GM21717 (cell line): ENCODE measurements around the gene SLC24A5.

Source experiments
- ATAC-seq: cut with Tn5 transposase; IDR thresholded peaks from one replicate; pipeline ENCODE4 v1.9.1; 2021; ENCODE audit warnings: mild to moderate bottlenecking, moderate library complexity; ENCODE audit not compliant: unreplicated experiment

The SLC24A5 gene

DNA sequence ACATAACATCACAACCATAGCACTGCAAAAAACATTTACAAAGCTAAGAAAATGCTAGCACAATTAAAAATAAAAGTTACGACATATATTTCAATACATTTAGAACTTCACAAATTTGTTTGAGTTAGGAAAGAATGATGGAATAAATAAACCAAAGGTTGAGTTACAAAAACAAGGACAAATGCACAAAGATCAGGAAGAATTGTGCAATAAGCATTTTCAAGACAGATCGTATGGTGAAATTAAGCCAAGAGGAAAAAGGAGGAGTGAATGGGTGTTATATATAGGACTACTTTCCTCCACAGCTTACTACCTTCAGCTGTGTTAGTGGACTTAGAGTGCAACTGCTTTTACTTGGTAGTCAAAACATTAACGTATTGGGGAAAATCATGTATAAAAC lies 64.7 kb downstream of the SLC24A5 start:
- ATAC-seq, result no peak

DNA sequence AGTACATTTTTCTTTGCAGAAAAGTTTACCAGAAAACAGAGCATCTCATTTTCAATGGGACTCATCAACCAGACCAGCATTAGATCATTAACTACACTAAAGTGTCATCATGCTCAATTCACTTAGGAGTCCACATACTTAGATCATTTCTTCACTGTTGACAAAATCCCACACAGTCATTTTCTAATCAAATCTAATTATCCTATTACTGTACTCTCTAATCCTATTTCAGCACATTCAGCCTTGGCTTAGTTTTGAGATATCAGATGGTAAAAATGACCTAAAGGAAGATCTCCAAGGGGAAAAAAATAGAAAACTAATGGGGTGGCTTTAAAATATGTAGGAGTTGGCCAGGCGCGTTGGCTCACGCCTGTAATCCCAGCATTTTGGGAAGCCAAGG lies 65.5 kb downstream of the SLC24A5 start:
- ATAC-seq, result no peak

DNA sequence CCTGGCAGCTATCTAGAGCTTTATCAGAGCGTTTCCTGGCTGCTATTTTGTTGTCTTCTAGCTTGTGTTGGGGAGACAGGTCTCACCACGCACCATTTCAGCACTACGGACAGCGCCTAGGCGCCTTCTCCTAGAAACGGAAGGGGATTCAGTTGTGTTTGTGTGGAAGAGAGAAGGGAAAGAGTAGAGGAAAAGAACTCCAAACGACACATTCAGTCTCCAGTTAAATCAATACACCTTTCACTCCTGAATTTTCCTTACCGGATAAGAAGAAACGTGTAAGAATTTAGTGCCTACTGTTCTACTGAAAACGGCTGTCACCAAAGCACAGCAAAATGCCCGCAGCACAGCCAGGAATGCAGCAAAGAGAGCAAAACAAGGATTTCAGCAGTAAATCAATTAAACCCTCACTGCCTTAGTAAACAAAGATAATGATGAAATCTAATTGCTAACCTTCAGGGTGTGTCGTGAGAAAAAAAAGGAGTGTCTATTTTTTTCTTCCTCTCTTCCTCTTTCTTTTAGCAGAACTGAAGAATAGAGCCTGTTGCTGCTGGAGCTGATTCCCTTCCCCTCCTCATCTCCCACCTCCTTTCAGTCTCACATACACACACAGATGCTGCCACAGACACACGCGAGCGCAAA lies 70.3 kb downstream of the SLC24A5 start:
- no peak for ATAC-seq

DNA sequence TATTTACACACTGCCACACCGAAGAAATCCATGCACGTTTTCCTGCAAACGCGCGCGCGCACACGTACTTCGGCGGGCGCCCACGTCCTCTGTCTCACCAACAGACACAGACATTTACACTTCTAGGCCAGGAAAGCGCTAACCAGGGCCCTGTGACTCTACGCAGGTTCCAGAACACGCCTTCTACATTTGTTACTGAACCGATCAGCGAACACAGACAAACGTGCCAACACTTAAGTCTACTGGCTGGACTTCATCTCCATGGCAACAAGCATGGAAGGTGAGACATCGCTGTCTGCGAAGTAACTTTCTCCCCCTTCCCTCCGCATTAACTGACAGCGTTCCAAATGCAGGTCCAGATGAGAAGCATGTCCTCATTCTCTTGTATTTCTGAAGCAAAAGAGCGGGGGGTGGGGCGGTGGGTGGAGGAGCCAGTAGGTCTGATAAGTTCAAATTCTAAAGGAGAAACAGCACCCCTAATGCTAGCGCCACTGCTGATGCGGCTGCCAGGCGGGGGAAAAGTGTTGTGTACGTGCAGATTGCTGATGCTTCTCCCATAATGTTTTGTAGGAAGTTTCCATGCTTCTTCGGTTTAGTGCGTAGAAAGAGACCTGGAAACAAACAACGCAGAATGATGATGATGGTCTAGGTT lies 70.9 kb downstream of the SLC24A5 start, which contains the start of gene CTXN2:
Gene CTXN2, plus strand, starts transcription at position 92 of the 652 bp plus-strand sequence. CDS start 9,636 bp downstream, outside the sequence.
- ATAC-seq, result no peak
